Keratinocyte (primary cell): ENCODE data around the gene TAPT1. TPM values are rescaled to one million over a fixed set of nuclear protein-coding genes. Genes with fewer than 3 reads are reported as not detected.

Experiments used
- DNase-seq: peaks from one replicate; pipeline ENCODE4 v3.0.0-alpha.2; 2011; ENCODE audit warnings: low read depth, missing footprints, low spot score
- FAIRE-seq: peaks from 2 replicates; lab custom pipeline; 2011; peaks lifted over from hg19 to GRCh38; lab: Jason Lieb, UNC
- H2AFZ ChIP-seq: 2 replicates; pipeline ENCODE4 v1.6.0; 2012; ENCODE audit warnings: low read length, control low read depth, inconsistent platforms; ENCODE audit not compliant: control insufficient read depth
- H3K27ac ChIP-seq: 2 replicates; pipeline ENCODE4 v1.5.1; 2011; ENCODE audit warnings: low read length; ENCODE audit not compliant: control insufficient read depth, insufficient read depth
- H3K27me3 ChIP-seq: 3 replicates; pipeline ENCODE4 v1.6.0; 2011; ENCODE audit warnings: low read length; ENCODE audit not compliant: control insufficient read depth, insufficient read depth; ENCODE audit errors: extremely low read depth
- H3K36me3 ChIP-seq, 2 experiments: 2 replicates in 1 of 2; 3 replicates in 1 of 2; pipeline ENCODE4 v1.5.1; 2011; ENCODE audit warnings: low read length in 2 of 2, mild to moderate bottlenecking in 1 of 2; ENCODE audit not compliant: control insufficient read depth in 2 of 2, insufficient read depth in 2 of 2; ENCODE audit errors: extremely low read depth in 1 of 2
- H3K4me1 ChIP-seq: 3 replicates; pipeline ENCODE4 v1.5.1; 2011; ENCODE audit warnings: low read length; ENCODE audit not compliant: control insufficient read depth, insufficient read depth; ENCODE audit errors: extremely low read depth
- H3K4me2 ChIP-seq: 3 replicates; pipeline ENCODE4 v1.6.0; 2011; ENCODE audit warnings: low read depth, low read length; ENCODE audit not compliant: control insufficient read depth, insufficient read depth; ENCODE audit errors: extremely low read depth
- H3K4me3 ChIP-seq, 3 experiments: fragments of 200-600 bp in 1 of 3; sonication (generic) in 1 of 3; 2 replicates in 2 of 3; 3 replicates in 1 of 3; pipeline ENCODE4 v1.5.1; 2011 to 2016; ENCODE audit warnings: low read length in 3 of 3, mild to moderate bottlenecking in 3 of 3, control low read depth in 2 of 3, inconsistent platforms in 1 of 3, low read depth in 1 of 3, mixed read lengths in 1 of 3, mixed run types in 1 of 3, moderate library complexity in 1 of 3; ENCODE audit not compliant: control insufficient read depth in 2 of 3, insufficient read depth in 2 of 3; ENCODE audit errors: extremely low read depth in 1 of 3
- H3K79me2 ChIP-seq: 2 replicates; pipeline ENCODE4 v1.6.0; 2012; ENCODE audit warnings: low read length; ENCODE audit not compliant: control insufficient read depth, insufficient read depth
- H3K9ac ChIP-seq: 3 replicates; pipeline ENCODE4 v1.6.0; 2011; ENCODE audit warnings: low read length; ENCODE audit not compliant: control insufficient read depth, insufficient read depth; ENCODE audit errors: extremely low read depth
- H3K9me1 ChIP-seq: 3 replicates; pipeline ENCODE4 v1.6.0; 2011; ENCODE audit warnings: low read length; ENCODE audit not compliant: control insufficient read depth, insufficient read depth; ENCODE audit errors: extremely low read depth
- H3K9me3 ChIP-seq: 2 replicates; pipeline ENCODE4 v1.5.1; 2012; ENCODE audit warnings: low read depth, low read length; ENCODE audit not compliant: control insufficient read depth
- H4K20me1 ChIP-seq: 3 replicates; pipeline ENCODE4 v1.6.0; 2011; ENCODE audit warnings: low read length; ENCODE audit not compliant: control insufficient read depth, insufficient read depth; ENCODE audit errors: extremely low read depth
- EZH2 ChIP-seq: IDR thresholded peaks from one replicate; pipeline ENCODE4 v1.6.1; 2012; ENCODE audit warnings: inconsistent platforms, mild to moderate bottlenecking, low read length, moderate library complexity
- dilution Hi-C: fragments of 300-500 bp; cut with MboI; formaldehyde crosslinking; loops from one replicate; pipeline ENCODE4 v1.7.0; 2020; ENCODE audit warnings: low sequenced_read_pairs; ENCODE audit not compliant: extremely low pct_ligation_motif_present
- polyA plus RNA-seq, 5 experiments: library from polyadenylated mRNA; depleted of rRNA in 3 of 5; stranded (reverse) in 3 of 5; stranded (forward) in 1 of 5; unstranded in 1 of 5; fragments of >200 nt; gene quantifications; 1 replicate in 1 of 5; 2 replicates in 3 of 5; 3 replicates in 1 of 5; pipeline versions ENCODE4 v1.2.1 to v1.2.3, GENCODE V29; 2011 to 2012; ENCODE audit warnings: missing spikeins in 2 of 5, low read depth in 1 of 5, low replicate concordance in 1 of 5
- TF ChIP-seq, protein P1 (sequence below), 3 experiments: IDR thresholded peaks in 1 of 3; conservative IDR thresholded peaks in 1 of 3; optimal IDR thresholded peaks in 1 of 3; 2 replicates in 2 of 3; 3 replicates in 1 of 3; pipeline versions ENCODE3 to v1.5.1; 2011; ENCODE audit warnings: low read length in 3 of 3, mild to moderate bottlenecking in 3 of 3, moderate library complexity in 2 of 3, control low read depth in 1 of 3, inconsistent platforms in 1 of 3; ENCODE audit not compliant: insufficient read depth in 2 of 3; ENCODE audit errors: extremely low read depth in 1 of 3

The TAPT1 gene
- polyA plus RNA-seq, 1 donor (not counting 4 experiments of a cell fraction or from before 2014, with no cell fraction given): 10.7 TPM

DNA sequence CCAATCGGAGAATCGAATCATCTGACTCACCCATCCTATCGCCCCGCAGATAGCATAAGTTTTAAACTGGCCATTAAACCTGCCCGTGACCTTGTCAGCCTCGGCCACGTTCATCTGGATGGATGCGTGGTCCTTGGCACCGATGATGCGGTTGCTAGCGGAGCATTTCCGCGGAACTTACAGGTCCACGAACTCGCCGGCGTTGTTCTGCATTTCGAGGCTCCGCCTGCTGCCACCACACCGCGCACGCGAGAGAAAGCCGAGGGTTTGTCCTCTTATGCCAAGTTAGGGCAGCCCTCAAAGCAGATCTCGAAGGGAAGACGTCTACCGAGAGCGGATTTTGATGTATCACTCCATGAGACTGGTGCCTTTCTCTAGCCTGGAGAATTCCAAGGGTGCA is 30.1 kb upstream of the TAPT1 start:
- no peaks in the 10 kb centered on the region for H3K27me3 ChIP-seq
- dilution Hi-C loops: no loop called here
- H3K9ac ChIP-seq: no peak overlapping the region
- no peak overlapping the region for H3K27ac ChIP-seq
- DNase-seq (no peak), FAIRE-seq (no peak)
- H3K4me2 ChIP-seq: no peak overlapping the region
- no peaks in the 10 kb centered on the region for H3K9me3 ChIP-seq
- H2AFZ ChIP-seq: no peak overlapping the region
- no peak overlapping the region for H3K4me3 ChIP-seq
- H3K9me1 ChIP-seq: no peaks in the 10 kb centered on the region
- no peaks in the 10 kb centered on the region for H3K79me2 ChIP-seq
- peaks cover 13% of the 10 kb centered on the region for H3K4me1 ChIP-seq
- no peaks in the 10 kb centered on the region for H3K36me3 ChIP-seq
- TF ChIP-seq, protein P1, sequence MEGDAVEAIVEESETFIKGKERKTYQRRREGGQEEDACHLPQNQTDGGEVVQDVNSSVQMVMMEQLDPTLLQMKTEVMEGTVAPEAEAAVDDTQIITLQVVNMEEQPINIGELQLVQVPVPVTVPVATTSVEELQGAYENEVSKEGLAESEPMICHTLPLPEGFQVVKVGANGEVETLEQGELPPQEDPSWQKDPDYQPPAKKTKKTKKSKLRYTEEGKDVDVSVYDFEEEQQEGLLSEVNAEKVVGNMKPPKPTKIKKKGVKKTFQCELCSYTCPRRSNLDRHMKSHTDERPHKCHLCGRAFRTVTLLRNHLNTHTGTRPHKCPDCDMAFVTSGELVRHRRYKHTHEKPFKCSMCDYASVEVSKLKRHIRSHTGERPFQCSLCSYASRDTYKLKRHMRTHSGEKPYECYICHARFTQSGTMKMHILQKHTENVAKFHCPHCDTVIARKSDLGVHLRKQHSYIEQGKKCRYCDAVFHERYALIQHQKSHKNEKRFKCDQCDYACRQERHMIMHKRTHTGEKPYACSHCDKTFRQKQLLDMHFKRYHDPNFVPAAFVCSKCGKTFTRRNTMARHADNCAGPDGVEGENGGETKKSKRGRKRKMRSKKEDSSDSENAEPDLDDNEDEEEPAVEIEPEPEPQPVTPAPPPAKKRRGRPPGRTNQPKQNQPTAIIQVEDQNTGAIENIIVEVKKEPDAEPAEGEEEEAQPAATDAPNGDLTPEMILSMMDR (optimal IDR thresholded peaks at IDR 0.05 in 1 of 3, IDR thresholded peaks at IDR 0.05 in 1 of 3, conservative IDR thresholded peaks at IDR 0.05 in 1 of 3; ENCODE audit: extremely low read depth in 1 of 3, insufficient read depth in 2 of 3, low read length in 3 of 3): no peak
- TF ChIP-seq EZH2: no peak
- H4K20me1 ChIP-seq: no peaks in the 10 kb centered on the region

DNA sequence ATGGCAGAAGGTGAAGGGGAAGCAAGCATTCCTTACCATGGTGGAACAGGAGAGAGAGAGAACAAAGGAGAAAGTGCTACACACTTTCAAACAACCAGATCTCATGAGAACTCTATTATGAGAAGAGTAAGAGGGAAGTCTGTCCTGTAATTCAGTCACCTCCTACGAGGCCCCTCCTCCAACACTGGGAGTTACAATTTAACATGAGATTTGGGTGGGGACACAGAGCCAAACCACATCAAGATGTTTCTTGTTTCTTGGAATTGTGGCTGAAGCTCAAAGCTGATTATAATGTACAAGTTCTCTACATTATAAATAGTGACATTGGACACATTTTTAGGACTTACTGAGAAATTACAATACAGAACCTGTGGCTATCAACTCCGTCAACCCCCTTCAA is 29.5 kb upstream of the TAPT1 start:
- no peak overlapping the region for H3K4me3 ChIP-seq
- DNase-seq: no peak
- no peaks in the 10 kb centered on the region for H3K9me1 ChIP-seq
- peaks cover 13% of the 10 kb centered on the region for H3K4me1 ChIP-seq
- no peaks in the 10 kb centered on the region for H3K36me3 ChIP-seq
- dilution Hi-C loops: no loop called here
- H3K9me3 ChIP-seq: no peaks in the 10 kb centered on the region
- H3K9ac ChIP-seq: no peak overlapping the region
- no peak for FAIRE-seq
- TF ChIP-seq EZH2: no peak
- TF ChIP-seq, protein P1 (optimal IDR thresholded peaks at IDR 0.05 in 1 of 3, IDR thresholded peaks at IDR 0.05 in 1 of 3, conservative IDR thresholded peaks at IDR 0.05 in 1 of 3; ENCODE audit: extremely low read depth in 1 of 3, insufficient read depth in 2 of 3, low read length in 3 of 3): no peak
- no peak overlapping the region for H3K27ac ChIP-seq
- no peaks in the 10 kb centered on the region for H3K79me2 ChIP-seq
- H3K27me3 ChIP-seq: no peaks in the 10 kb centered on the region
- no peaks in the 10 kb centered on the region for H4K20me1 ChIP-seq
- no peak overlapping the region for H3K4me2 ChIP-seq
- H2AFZ ChIP-seq: no peak overlapping the region
